Stimulated activated CD4-positive, alpha-beta T cell treated with anti-CD3 and anti-CD28 coated beads, Interleukin-1b, Interleukin-23, amount 100 ng/mL, for 4 hours (primary cell): Measurements from ENCODE around the gene RECQL5.

Source experiments
- DNase-seq, 2 donors: peaks; one replicate each; pipeline ENCODE4 v3.0.0-alpha.2; 2020; ENCODE audit warnings: low read depth in 2 of 2

The RECQL5 gene

GRCh38 chr17:75666959-75667790 is at the start of gene RECQL5, which contains the start of gene SAP30BP:
Gene RECQL5, minus strand, starts transcription at chr17:75667154. Its CDS starts 597 bp downstream, at chr17:75666557.
Gene SAP30BP, plus strand, starts transcription at chr17:75667338. Its CDS starts 35 bp downstream, at chr17:75667373.
- DNase-seq, result peak; percentile 94 to 99

- DNase-seq, result no peak
Measured at GRCh38 chr17:75712446-75712845, 45.5 kb upstream of the RECQL5 start.

- no peak for DNase-seq
Measured at GRCh38 chr17:75707079-75707571, 40.2 kb upstream of the RECQL5 start.

GRCh38 chr17:75706042-75706728 is 39.2 kb upstream of the RECQL5 start:
- no peak for DNase-seq

- no peak for DNase-seq
Measured at GRCh38 chr17:75704963-75705875, 38.3 kb upstream of the RECQL5 start.

GRCh38 chr17:75703591-75703990 is 36.6 kb upstream of the RECQL5 start:
- DNase-seq, result no peak

GRCh38 chr17:75703191-75703590 is 36.2 kb upstream of the RECQL5 start:
- DNase-seq, result no peak

- DNase-seq, result no peak
Measured at GRCh38 chr17:75701288-75701687, 34.3 kb upstream of the RECQL5 start.

GRCh38 chr17:75698659-75699058 is 31.7 kb upstream of the RECQL5 start:
- no peak for DNase-seq

GRCh38 chr17:75697651-75698291 is 30.8 kb upstream of the RECQL5 start:
- DNase-seq, result no peak

- no peak for DNase-seq
Measured at GRCh38 chr17:75695830-75696271, 28.9 kb upstream of the RECQL5 start.

- DNase-seq, result no peak
Measured at GRCh38 chr17:75695141-75695829, 28.3 kb upstream of the RECQL5 start.

GRCh38 chr17:75694536-75694935 is 27.6 kb upstream of the RECQL5 start:
- no peak for DNase-seq

- DNase-seq, result no peak
Measured at GRCh38 chr17:75693500-75694481, 26.8 kb upstream of the RECQL5 start.

GRCh38 chr17:75692976-75693375 is 26.0 kb upstream of the RECQL5 start:
- DNase-seq, result no peak

- no peak for DNase-seq
Measured at GRCh38 chr17:75691801-75692626, 25.1 kb upstream of the RECQL5 start.

- no peak for DNase-seq
Measured at GRCh38 chr17:75691371-75691791, 24.4 kb upstream of the RECQL5 start.

- DNase-seq, result peak in 1 of 2 donors; percentile 21
Measured at GRCh38 chr17:75689441-75689873, 22.5 kb upstream of the RECQL5 start.
